Astrocyte (in vitro differentiated cells and primary cell): ENCODE measurements around the gene ITPK1.

Experiments
- CTCF ChIP-seq: IDR thresholded peaks from 2 replicates; pipeline ENCODE4 v1.5.1; 2011; ENCODE audit warnings: low read depth, mild to moderate bottlenecking, inconsistent platforms, low read length, moderate library complexity; ENCODE audit not compliant: insufficient read depth
- EZH2 ChIP-seq: IDR thresholded peaks from 2 replicates; pipeline ENCODE4 v1.6.1; 2012; ENCODE audit warnings: mild to moderate bottlenecking, low read length, inconsistent platforms; ENCODE audit not compliant: insufficient read depth

GRCh38 chr14:92942136-92942535, 173.6 kb downstream of the ITPK1 start:
- TF ChIP-seq CTCF (no peak), EZH2 (no peak)
